Inflammatory macrophage (primary cell): Measurements from ENCODE around the gene PTPN9.
"Not testable (repeated sequence)": the region's sequence is repeated elsewhere in the genome, so short reads cannot be mapped to it uniquely, and the experiment has no call there.

ENCODE experiments used
- DNase-seq, 2 donors: peaks; one replicate each; pipeline ENCODE4 v3.0.0-alpha.2; 2020 to 2022

PTPN9 gene

DNA sequence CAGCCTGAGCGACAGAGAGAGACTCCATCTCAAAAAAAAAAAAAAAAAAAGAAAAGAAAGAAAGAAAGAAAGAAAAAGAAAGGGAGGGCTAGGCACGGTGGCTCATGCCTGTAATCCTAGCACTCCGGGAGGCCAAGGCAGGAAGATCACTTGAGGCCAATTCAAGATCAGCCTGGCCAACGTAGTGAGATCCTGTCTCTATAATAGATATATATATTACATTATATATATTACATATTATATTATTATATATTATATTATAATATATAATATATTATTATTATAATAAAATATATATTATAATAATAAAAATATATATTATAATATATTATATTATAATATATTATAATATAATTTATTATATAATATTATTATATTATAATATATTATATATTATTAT is 48.9 kb downstream of the PTPN9 start:
- no peak for DNase-seq

DNA sequence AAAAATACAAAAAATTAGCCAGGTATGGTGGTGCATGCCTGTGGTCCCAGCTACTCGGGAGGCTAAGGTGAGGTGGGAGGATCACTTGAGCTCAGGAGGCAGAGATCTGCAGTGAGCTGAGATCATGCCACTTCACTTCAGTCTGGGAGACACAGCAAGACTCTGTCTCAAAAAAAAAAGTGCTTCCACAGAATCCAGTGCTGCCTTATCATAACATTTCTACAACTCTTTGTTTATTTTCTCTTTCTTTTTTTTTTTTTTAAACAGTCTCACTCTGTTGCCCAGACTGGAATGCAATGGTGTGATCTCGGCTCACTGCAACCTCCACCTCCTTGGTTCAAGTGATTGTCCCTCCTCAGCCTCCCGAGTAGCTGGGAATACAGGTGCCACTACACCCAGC is 53.4 kb downstream of the PTPN9 start:
- not testable (repeated sequence) for DNase-seq

DNA sequence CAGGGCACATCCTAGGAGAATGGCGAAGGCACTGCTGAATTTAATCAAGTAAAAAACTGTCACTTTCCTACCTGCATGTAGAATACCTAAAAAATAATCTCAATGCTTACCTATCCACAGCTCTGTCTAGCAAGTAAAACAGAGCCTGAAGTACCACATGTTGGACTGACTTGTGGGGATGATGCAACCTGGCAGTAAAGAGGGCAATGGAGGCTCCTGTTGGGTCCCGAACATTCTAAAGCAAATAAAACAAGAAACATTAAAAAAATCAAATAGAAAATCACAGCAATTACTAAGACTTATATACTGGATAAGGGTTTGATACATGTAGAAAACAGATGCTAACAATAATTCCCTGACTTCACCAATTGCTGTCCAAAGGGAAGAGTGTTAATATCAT is 56.1 kb downstream of the PTPN9 start:
- DNase-seq, result no peak

DNA sequence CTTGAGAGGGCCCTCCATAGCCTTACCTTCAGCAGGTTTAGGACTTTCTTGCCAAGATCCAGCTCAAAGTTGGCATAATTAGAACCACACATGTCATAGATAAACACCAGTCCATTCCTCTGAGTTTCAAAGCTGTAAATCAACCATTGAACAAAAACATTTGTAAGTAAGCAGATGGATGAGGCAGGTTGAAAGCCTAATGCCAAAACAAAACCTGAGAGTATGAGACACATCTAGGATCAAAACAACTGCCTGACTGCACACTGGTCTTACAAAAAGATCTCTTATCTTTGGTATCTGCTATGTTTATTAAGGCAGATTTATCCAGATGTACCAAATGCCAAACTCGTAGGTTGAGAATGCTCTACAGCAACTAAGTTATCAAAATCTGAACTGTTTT is 61.9 kb downstream of the PTPN9 start:
- no peak for DNase-seq

DNA sequence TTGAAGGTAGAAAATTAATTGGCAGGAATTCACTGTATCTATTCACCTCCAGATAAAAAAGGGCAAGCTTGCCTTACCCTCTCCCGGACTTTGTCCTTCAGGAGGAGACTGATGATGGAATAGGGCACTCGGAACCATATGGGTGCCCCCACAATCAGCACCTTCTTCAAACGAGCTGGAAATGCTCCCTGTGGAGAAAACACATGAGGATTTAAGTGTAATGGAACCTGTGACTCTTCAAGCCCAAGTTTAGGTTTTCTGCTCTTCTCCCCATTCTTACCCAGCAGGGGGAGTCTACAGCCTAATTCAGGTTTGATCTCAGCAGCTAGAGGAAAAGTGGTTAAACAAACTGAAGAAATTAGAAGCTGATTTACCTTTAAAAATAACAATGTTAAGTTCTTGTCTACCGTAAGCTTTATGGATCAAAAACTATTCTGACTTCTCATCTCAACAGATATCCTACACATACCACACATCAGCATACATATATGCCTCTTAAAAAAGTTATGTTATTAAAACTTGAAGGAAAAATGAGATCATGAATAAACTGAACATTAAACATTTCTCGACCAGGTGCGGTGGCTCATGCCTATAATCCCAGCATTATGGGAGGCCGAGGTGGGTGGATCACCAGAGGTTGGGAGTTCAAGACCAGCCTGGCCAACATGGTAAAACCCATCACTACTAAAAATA is 70.1 kb downstream of the PTPN9 start:
- DNase-seq, result peak; percentile 13 to 15

DNA sequence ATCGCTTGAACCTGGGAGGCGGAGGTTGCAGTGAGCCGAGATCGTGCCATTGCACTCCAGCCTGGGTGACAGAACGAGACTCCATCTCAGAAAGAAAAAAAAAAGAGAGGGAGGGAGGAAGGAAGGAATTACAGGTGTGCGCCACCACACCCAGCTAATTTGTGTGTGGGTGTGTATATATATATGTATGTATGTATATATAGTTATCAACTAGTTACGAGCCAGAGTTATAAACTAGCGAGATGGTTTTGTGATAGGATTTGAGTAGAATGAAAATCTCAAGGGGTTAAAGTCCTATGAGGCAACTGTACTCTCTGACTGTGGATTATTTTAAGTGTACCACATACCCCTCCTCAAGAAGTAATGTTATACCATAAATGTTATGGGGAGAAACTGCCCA is 76.8 kb downstream of the PTPN9 start:
- no peak for DNase-seq

DNA sequence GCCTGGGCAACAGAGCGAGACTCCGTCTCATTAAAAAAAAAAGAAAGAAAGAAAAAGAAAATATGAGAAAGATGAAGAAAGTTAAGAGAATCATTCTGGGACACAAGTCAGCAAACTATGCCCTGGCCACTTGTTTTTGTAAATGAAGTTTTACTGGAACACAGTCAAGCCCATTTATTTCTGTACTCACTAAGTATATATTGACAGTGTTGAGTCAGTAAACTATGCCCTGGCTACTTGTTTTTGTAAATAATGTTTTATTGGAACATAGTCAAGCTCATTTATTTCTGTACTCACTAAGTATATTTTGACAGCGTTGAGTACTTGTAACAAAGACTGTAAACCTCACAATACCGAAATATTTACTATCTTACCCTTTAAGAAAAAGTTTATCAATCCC is 85.4 kb downstream of the PTPN9 start:
- DNase-seq, result no peak

DNA sequence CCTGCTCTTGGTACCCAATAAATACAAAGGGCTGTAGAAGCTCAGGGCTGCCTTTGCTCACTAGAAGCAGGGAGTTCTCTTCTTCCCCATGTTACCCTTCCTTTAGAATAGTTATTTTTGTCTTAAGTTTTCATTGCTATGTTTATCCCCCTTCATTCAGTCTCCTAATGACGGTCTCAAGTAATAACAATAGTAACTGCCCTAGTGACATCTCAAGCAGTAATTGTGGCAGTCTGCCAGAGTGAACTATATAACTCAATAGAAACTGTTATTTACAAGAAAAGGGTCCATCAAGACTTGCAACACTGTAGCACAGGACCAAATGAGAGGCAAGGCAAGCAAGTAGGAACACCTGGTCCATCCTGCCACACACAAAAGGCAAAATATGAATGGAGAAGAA is 95.2 kb downstream of the PTPN9 start:
- no peak for DNase-seq

DNA sequence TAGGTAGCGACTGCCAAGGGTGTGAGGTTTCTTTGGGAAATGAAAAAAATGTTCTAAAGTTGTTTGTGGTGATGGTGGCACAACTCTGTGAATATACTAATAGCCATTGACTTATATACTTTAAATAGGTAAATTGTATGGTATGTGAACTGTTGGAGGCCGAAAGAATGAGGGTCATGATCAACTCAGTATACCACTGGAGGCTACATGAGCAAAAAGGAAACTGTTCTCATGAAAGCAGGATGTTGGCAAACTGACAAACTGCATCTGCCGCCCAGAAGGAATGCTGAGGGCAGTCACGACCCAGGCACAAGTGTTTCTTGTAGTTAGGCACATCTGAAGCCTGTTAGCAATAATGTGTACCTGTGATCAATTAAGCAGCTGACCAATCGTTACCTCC is 95.6 kb downstream of the PTPN9 start:
- not testable (repeated sequence) for DNase-seq

DNA sequence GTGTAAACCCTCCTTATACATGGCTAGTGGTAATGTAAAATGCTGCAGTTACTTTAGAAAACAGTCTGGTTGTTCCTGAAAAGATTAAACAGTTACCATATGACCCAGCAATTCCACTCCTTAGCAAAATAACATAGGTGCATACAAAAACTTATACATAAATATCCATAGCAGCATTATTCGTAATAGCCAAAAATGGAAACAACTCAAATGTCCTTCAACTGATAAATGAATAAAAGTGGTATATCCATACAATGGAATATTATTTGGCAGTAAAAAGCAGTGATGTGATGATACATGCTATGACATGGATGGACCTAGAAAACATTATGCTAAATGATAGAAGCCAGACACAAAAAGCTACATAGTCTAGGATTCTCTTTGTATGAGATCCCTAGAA is 96.0 kb downstream of the PTPN9 start:
- no peak for DNase-seq

DNA sequence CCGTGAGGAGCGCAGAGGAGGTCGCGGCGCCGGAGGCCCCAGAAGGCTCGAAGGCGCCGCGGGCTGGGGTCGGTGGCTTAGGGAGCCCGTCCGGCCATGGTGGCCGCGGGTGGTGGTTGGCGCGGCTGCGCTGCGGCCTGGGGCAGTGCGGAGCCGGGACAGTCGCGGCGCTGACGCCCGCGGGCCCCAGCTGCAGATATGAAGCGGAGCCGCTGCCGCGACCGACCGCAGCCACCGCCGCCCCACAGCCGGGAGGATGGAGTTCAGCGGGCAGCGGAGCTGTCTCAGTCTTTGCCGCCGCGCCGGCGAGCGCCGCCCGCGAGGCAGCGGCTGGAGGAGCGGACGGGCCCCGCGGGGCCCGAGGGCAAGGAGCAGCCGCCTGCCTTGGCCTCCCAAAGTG is 98.7 kb downstream of the PTPN9 start:
- DNase-seq, result not testable (repeated sequence)

DNA sequence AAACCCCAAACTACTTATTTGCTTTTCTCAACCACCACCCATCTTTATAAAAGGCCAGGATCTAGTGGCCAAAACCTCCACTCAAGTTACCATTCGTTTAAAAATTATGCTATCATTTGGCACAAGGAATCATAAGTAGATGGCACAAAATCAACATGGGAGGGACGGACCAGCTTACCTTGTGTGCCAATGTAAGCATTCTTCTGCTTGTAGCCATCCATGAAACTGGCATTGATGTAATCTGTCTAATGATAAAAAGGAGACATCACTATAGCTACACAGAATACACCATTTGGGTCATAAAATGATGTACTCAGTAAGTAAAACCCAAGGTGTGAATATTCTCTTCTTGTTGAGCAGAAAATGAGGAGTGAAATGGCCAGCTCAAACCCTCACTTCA is 99.4 kb downstream of the PTPN9 start:
- DNase-seq, result no peak

DNA sequence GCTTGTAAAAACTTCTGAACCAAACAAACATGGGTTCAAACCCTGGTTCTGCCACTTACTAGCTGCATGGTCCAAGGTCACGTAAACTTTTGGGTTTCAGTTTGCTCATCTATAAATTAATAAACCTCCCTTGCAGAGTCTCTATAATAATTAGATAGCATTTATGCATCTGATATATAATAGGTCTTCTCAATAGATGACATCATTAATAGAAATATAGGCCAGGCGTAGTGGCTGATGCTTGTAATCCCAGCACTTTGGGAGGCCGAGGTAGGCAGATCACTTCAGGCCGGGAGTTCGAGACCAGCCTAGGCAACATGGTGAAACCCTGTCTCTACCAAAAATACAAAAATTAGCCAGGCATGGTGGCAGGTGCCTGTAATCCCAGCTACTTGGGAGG is 102.0 kb downstream of the PTPN9 start:
- DNase-seq, result not testable (repeated sequence)

DNA sequence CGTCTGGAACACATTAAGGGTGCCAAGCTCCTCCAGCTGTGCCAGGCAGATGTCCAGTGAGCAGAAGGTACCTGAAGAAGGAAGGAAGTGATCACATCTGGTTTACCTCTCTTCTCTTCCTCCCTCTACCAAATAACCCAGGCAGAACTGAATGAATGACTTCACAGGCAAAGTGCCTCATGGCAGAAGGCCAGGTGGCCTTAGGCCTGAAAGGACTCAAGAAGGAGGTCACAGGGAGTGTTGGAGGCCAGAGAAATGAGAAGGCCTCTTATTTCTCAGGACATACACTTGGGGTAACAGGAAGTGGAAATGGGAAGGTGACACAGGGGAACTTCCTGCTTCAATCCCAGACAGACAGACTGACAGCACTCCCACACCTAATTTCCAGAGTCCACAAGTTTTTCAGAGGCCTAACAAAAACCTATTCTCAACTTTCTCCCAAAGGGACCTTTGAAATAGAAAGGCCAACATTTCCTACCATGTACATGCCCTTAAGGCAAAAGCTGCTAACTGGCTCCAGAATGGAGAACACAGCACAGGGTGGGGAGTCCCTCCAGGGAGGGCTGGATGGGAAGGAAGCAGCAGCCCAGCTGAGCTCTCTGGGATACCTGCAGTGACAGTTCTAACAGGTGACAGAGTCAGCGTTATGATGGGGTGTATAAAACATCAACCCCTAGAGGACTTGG is 110.1 kb downstream of the PTPN9 start:
- DNase-seq, result peak; percentile 24 to 36

DNA sequence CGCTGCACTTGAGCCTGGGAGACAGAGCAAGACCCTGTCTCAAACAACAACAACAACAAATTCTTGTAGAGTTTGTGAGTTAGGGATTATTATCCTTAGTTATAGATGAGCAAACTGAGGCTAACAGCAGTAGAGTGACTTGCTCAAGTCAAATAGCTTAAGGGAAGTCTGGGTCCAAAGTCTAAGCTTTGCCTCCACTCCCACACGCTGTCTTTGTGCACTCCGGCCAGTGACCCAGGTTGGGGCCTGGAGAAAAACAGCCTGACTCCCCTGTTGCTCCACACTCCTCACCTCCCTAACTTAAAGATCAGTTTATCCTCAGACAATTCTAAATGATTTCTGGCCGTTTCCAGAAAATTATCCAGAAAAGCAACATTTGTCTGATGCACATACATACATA is 118.5 kb downstream of the PTPN9 start:
- no peak for DNase-seq

DNA sequence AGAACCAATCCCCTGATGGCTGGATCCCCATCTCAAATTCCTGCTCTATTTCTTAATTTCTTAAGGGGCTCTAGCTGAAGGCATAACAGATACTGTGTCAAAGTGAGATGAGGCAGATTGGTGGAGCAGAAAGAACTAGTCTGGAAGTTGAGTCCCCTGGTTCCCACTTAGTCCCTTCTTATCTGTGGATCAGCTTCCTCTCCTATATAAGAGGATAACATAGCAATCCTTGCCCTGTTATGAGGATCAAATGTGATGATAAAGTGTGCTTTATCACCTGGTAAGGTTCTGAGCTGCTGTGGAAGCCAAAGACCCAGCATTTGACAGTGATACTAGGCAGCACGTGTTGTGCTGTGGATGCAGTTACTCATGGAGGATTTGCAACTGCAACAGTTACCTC is 119.5 kb downstream of the PTPN9 start:
- no peak for DNase-seq

DNA sequence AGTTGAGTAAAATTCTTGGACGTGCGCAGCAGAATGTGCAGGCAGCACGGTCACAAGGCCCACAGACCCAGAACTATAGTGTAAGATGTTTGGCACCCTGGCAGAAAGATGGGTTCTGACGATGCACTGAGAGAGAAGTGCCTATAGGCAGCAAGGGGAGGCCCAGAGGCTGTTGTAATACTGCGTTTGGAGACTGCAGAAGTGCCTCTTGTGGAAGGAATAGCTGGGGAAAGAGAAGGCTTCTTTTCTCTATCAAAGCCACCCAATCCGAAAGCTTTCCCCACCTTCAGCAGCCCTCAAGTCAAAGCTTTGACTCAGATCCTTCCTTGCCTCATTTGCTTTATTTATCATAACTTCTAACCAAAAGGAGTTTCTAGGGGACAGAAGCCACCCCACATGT is 122.4 kb downstream of the PTPN9 start:
- DNase-seq, result peak; percentile 33 to 53

DNA sequence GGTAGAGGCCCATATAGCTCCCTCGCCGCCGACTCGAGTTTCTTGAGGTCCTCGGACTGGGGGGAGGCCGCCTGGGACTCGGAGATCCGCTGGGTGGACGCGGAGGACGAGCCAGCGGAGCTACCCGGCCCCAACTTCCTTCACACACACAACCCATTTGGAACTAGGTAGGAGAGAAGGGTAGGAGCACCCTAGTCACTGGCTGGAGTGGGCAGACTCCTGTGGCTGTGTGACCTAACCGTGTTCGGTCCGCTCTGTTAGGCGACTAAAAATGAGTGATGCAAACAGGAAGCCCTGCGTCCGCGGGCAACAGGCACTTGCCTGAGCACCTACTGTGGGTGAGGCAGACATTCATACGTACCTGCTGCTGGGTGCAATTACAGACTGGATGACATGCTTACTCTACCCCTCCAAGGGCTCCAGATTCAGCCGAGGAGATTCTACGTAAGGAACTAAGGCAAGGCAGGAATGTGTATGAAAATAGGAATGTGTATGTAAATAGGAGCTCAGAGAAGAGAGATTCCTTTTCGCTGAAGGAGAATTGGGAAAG is 123.1 kb downstream of the PTPN9 start:
- peak; percentile 68 to 82 for DNase-seq

DNA sequence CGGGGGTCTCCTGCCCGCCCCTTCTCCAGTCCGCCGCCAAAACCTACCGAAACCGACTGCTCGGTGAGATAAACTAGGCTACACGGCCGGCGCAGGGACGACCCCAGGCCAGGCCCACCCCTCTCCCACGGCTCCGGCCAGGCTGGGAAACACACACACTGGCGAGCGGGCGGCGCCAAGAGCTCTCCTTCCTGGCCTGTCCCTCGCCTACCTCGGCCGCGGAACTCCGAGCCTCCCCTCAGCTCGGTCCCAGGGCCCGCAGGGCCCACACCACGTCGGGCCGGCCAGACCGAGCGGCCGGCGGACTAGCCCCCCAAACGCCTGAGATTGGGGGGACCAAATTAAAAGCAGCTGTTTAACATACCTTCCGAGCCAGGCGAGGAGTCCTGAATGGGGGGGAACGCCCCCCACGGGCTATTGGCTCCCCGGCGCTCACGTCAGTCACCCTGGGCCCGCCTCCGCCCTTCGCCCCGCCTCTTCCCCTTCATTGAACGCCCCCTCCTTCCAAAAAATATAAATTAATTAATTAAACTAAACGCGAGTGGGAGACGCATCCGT is 123.6 kb downstream of the PTPN9 start:
- peak; percentile 82 to 87 for DNase-seq

DNA sequence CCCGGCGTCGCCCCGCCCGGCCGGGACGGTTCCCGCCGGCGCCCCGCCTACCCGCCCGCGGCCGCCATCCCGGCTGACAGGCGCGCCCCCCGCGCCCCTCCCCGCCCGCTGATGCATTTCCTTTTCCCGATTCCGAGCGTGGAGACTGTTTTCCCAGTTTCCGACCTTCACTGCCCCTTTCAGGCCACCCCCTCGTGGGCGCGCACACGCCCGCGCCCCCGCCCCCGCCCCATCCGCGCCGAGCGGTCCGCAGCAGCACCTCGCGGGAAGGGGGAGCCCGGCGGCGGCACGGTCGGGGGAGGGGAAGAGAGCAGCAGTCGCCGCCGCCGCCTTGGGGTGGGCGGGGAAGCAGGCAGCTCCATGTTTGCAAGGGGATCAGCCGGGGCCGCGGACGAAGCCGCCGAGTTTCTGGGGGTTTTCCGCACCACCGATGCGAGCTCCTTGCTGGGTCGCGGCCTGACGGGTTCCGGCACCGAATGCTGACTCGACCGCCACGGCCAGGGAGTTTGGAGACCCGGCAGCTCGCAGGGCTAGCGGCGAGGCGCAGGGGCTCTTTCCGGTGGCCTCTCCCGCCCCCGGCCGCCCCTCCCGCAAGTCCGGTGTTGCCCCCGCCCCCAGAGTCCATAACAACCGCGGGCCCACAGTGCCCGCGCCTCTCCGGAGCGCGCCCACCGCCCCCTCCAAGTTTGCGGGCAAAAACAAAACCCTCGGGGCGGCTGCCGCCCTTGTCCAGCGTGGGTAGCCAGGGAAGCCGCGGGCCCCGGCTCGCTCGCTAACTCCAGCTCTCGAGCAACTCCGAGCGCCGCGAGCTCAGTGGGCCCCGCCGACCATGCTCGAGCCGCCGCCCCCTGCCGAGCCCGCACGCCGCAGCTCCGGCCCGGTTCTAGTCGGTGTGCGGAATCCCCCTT is 124.4 kb downstream of the PTPN9 start:
- peak; percentile 15 to 48 for DNase-seq

DNA sequence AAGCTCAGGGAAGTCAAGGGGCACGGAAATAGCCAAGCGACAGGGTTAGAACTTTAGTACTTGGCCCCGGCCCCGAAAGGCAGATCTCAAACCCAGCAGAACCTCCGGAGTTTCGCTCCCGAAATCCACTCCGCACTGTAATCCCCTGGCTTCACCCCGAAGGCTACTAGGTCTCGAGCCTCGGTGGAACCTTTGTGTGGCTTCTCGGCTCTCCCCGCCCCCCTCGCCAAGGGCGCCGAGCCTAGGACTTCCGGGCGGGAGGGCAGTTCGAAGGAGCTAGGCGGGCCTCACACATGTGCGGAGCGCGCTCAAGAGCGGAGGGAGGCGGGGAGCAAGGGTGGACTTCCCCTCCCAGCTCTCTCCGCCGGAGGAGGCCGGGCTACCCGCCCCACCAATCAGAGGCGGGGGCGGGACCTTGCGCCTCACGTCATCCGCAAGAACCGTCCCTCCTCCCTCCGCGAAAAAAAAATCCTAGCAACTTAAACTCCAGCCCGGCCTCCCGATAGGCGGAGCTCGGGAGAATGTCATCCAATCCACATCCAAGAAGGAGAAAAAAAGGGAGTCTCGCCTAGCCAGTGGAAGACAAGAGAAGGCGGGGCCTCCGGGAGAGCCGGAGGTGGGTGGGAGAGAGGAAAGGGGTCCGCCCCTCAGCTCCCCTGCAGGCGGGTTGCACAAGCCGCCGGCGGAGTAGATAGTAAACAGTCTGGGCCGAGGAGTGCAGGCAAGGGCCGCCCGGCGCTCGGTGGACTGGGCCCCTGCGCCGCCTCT is 125.2 kb downstream of the PTPN9 start:
- DNase-seq, result peak; percentile 100
